Stomach (tissue), 9 donors: Measurements from ENCODE around the gene KRT4. TPM values are rescaled to one million over a fixed set of nuclear protein-coding genes. Genes with fewer than 3 reads are reported as not detected.

ENCODE experiments used
- DNase-seq, 2 donors: peaks; one replicate each; pipeline versions ENCODE4 v3.0.0 to v3.0.0-alpha.2; 2013 to 2019
- H3K27ac ChIP-seq, 5 donors: fragments of 200-600 bp in 4 of 5; sonication (generic) in 4 of 5; one replicate each; pipeline ENCODE4 v1.5.1; 2013 to 2019; ENCODE audit warnings: mild to moderate bottlenecking in 1 of 5, moderate library complexity in 1 of 5
- H3K27me3 ChIP-seq, 3 donors: fragments of 200-600 bp; sonication (generic); one replicate each; pipeline ENCODE4 v1.5.1; 2017 to 2019; ENCODE audit warnings: mixed run types in 1 of 3
- H3K36me3 ChIP-seq, 4 donors: fragments of 200-600 bp; sonication (generic); 1 replicate in 3 of 4; 2 replicates in 1 of 4; pipeline ENCODE4 v1.5.1; 2016 to 2019
- H3K4me1 ChIP-seq, 4 donors: fragments of 200-600 bp; sonication (generic); one replicate each; pipeline ENCODE4 v1.5.1; 2016 to 2019
- H3K4me3 ChIP-seq, 4 donors: fragments of 200-600 bp; sonication (generic) in 3 of 4; one replicate each; pipeline ENCODE4 v1.5.1; 2016 to 2019; ENCODE audit warnings: mild to moderate bottlenecking in 1 of 4
- H3K9me3 ChIP-seq, 4 donors: fragments of 200-600 bp; sonication (generic); one replicate each; pipeline ENCODE4 v1.5.1; 2016 to 2019
- EP300 ChIP-seq: sonication (generic); formaldehyde crosslinking; IDR thresholded peaks from one replicate; pipeline ENCODE4 v1.6.1; 2017; ENCODE audit warnings: antibody characterized with exemption
- POLR2A ChIP-seq, 4 donors: fragments of 450-650 bp; IDR thresholded peaks; one replicate each; pipeline ENCODE4 v1.6.1; 2016; ENCODE audit warnings: antibody characterized with exemption in 4 of 4, control low read depth in 2 of 4, mild to moderate bottlenecking in 1 of 4, moderate library complexity in 1 of 4
- POLR2AphosphoS5 ChIP-seq, 3 donors: sonication (generic); formaldehyde crosslinking; IDR thresholded peaks; one replicate each; pipeline ENCODE4 v1.6.1; 2016; ENCODE audit warnings: antibody characterized with exemption in 3 of 3
- WGBS, 5 donors: extraction: QIAGEN DNeasy Blood & Tissue Kit in 3 of 5; methylation state at CpG; one replicate each; pipeline versions ENCODE4 v1.1.5 to v1.1.7; 2013 to 2018; 5-methylcytosine and 5-hydroxymethylcytosine counted together
- intact Hi-C: fragments of 100-400 bp; cut with DNase I; formaldehyde crosslinking; loops from one replicate; pipeline ENCODE4 v1.15.1; 2023; ENCODE audit warnings: low total_unique reads
- polyA plus RNA-seq, 3 donors: library from polyadenylated mRNA; stranded (reverse); fragments of 200-250 nt; gene quantifications; one replicate each; pipeline ENCODE4 v1.2.3, GENCODE V29; 2013
- total RNA-seq, 5 donors: library from RNA; depleted of rRNA; stranded (reverse); fragments of >200 nt; gene quantifications; one replicate each; pipeline versions ENCODE4 v1.1.0 to v1.2.3, GENCODE V29; 2014 to 2016
- TF ChIP-seq, protein P1 (sequence below), 7 experiments: fragments of 450-650 bp in 4 of 7; fragments of 200-600 bp in 3 of 7; sonication (generic) in 3 of 7; IDR thresholded peaks; one replicate each; pipeline ENCODE4 v1.5.1; 2016 to 2019; ENCODE audit warnings: antibody characterized with exemption in 7 of 7, control low read depth in 2 of 7, mild to moderate bottlenecking in 1 of 7
- donor health status: healthy with polysubstance abuse.
- donor health status: Bipolar disorder and iron deficiency.
- donor health status: healthy.

The KRT4 gene
- total and polyA plus RNA-seq, 8 donors: 5.1 to 2,693 (median 11.2) TPM; not detected in 4

DNA sequence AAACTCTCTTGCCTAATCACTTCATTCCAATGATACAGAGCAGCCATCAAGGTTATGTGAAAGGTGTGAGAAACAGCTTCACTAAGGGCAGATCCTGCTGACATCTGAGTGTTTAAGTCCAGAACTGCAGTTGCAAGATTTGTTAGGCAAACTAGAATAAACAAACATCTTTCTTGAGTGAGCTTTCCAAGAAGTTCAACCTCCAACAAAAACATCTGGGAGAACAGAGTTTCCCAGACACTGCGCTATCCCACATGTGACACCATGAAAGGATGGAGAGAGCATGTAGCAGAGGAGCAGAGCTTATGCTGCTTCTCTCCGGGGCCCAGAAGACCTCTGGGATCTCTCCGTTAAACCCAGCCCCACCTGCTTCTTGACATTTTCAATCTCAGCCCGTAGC lies 42.4 kb downstream of the KRT4 start:
- 61 to 80% (median 74%) methylated on average over 4 of the region's 4 CpGs for WGBS, 5 donors
- TF ChIP-seq POLR2A (IDR thresholded peaks at IDR 0.05) (no peak), EP300 (no peak), POLR2AphosphoS5 (IDR thresholded peaks at IDR 0.05) (no peak)
- Histone ChIP-seq H3K4me1 (no peaks in the 10 kb centered on the region), H3K9me3 (no peaks in the 10 kb centered on the region), H3K27ac (no peak overlapping the region), H3K36me3 (no peaks in the 10 kb centered on the region), H3K27me3 (peaks cover 0 to 9% (median 0%) of the 10 kb centered on the region in 3 donors), H3K4me3 (no peak overlapping the region)
- intact Hi-C loops: no loop called here
- DNase-seq: no peak

DNA sequence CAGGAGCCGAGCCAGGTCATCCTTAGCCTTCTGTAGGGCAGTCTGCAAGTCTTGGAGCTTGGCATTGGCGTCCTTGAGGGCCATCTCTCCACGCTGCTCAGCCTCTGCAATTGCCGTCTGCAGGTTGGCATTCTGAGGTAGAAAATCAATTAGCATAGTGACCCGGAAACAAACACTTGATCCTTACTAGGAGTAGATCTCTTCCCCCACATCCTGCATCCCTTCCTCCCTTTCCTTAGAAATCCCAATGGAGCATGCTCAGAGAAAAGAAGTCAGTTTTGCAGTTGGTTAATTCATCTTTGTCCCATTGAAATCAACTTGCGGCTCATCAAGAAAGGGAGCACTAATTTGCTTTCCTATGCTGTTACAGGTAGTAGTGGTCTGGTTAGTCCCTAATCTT lies 42.8 kb downstream of the KRT4 start:
- Histone ChIP-seq H3K27ac (no peak overlapping the region), H3K27me3 (peaks cover 0 to 5% (median 0%) of the 10 kb centered on the region in 3 donors), H3K4me3 (no peak overlapping the region), H3K36me3 (no peaks in the 10 kb centered on the region), H3K4me1 (no peaks in the 10 kb centered on the region), H3K9me3 (no peaks in the 10 kb centered on the region)
- WGBS, 5 donors: 74 to 79% (median 76%) methylated on average over 6 of the region's 6 CpGs
- no peak for DNase-seq
- intact Hi-C loops: no loop called here
- no peak for TF ChIP-seq POLR2AphosphoS5 (IDR thresholded peaks at IDR 0.05)
- TF ChIP-seq, protein P1, sequence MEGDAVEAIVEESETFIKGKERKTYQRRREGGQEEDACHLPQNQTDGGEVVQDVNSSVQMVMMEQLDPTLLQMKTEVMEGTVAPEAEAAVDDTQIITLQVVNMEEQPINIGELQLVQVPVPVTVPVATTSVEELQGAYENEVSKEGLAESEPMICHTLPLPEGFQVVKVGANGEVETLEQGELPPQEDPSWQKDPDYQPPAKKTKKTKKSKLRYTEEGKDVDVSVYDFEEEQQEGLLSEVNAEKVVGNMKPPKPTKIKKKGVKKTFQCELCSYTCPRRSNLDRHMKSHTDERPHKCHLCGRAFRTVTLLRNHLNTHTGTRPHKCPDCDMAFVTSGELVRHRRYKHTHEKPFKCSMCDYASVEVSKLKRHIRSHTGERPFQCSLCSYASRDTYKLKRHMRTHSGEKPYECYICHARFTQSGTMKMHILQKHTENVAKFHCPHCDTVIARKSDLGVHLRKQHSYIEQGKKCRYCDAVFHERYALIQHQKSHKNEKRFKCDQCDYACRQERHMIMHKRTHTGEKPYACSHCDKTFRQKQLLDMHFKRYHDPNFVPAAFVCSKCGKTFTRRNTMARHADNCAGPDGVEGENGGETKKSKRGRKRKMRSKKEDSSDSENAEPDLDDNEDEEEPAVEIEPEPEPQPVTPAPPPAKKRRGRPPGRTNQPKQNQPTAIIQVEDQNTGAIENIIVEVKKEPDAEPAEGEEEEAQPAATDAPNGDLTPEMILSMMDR (IDR thresholded peaks at IDR 0.05): no peak
- TF ChIP-seq EP300: no peak
- no peak for TF ChIP-seq POLR2A (IDR thresholded peaks at IDR 0.05)

DNA sequence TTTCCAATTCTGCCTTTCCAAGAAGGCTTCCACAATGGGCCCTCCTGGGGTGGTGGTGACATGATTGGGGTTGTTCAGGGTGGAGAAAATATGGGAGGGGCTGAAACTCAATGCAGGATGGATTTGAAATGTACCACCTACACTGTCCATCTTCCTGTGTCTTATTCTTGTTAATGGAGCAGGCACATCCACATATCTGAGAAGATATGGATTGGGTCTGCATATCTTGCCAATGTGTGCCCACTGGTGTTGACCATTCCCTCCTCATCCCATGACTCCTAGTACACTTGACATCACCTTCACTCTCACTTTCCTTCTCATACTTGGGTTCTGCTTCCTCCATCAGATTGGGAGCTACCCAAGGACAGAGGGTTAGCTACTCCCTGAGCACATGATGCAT lies 44.0 kb downstream of the KRT4 start:
- TF ChIP-seq POLR2A (IDR thresholded peaks at IDR 0.05) (no peak), EP300 (no peak), POLR2AphosphoS5 (IDR thresholded peaks at IDR 0.05) (no peak)
- TF ChIP-seq, protein P1 (IDR thresholded peaks at IDR 0.05): no peak
- H3K4me1 ChIP-seq: no peaks in the 10 kb centered on the region
- H3K36me3 ChIP-seq: no peaks in the 10 kb centered on the region
- no peak overlapping the region for H3K4me3 ChIP-seq
- no peaks in the 10 kb centered on the region for H3K9me3 ChIP-seq
- DNase-seq: no peak
- intact Hi-C loops: no loop called here
- H3K27ac ChIP-seq: no peak overlapping the region
- peaks cover 0 to 5% (median 0%) of the 10 kb centered on the region in 3 donors for H3K27me3 ChIP-seq

DNA sequence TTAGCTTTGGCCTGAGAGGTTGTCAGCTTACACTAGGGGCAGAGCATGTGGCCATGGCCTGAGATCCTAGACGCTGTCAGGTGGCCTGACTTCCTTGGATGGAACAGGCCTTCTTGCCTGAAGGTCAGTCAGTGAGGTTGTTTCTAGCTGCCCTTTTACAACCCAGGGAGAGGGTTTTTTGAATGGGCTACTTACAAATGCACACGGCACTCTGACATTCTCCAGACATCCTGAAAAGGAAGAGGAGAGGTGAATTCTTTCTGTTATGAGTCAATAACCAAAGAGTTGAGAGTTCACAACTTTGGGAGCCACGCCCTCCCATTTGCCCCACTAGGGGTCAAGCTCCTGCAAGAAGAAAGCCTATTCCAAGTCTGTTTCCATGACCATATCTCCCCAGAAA lies 44.6 kb downstream of the KRT4 start:
- Histone ChIP-seq H3K27me3 (peaks cover 0 to 5% (median 0%) of the 10 kb centered on the region in 3 donors), H3K9me3 (no peaks in the 10 kb centered on the region), H3K4me1 (no peaks in the 10 kb centered on the region), H3K36me3 (no peaks in the 10 kb centered on the region), H3K4me3 (no peak overlapping the region), H3K27ac (no peak overlapping the region)
- DNase-seq: no peak
- WGBS, 5 donors: 57 to 68% (median 67%) methylated on average over 3 of the region's 3 CpGs
- TF ChIP-seq, protein P1 (IDR thresholded peaks at IDR 0.05): no peak
- TF ChIP-seq EP300 (no peak), POLR2AphosphoS5 (IDR thresholded peaks at IDR 0.05) (no peak)
- intact Hi-C loops: no loop called here

DNA sequence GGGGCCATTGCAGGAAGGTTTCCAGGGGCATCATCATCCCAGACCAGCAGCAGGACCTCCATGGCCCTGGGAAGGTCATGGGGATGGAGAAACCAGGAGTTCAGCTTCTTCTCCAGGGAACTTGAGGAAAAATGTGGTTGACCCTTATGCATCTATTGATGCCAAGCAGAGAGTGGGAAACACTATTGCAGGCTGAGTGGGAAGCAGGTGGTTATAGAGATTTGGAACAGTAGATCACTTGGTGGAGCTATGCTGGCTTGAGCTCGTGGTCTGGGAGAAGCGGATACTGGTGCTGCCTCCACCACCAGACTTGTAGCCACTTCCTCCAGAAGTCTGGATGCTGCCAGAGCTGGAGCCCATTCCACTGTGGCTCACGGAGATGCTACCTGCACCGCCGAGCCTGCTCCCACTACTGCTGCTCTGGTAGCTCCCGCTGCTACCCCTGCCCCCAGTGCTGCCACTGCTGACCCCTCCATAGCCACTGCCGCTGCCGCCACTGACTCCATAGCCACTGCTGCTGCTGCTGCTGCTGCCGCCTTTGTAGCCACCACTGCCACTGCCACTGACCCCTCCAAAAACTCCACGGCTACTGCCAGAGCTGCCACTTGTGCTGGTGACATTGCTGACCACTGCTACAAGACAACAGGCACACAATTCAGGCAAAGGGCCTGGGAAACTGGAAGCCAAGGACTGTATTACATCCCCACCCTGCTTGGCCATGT lies 45.3 kb downstream of the KRT4 start:
- DNase-seq: no peak
- H3K4me1 ChIP-seq: no peaks in the 10 kb centered on the region
- 80 to 83% (median 82%) methylated on average over 10 of the region's 10 CpGs for WGBS, 5 donors
- H3K27me3 ChIP-seq: peaks cover 0 to 5% (median 0%) of the 10 kb centered on the region in 3 donors
- H3K9me3 ChIP-seq: no peaks in the 10 kb centered on the region
- TF ChIP-seq POLR2A (IDR thresholded peaks at IDR 0.05) (no peak), EP300 (no peak), POLR2AphosphoS5 (IDR thresholded peaks at IDR 0.05) (no peak)
- TF ChIP-seq, protein P1 (IDR thresholded peaks at IDR 0.05): no peak
- no peak overlapping the region for H3K4me3 ChIP-seq
- intact Hi-C loops: no loop called here
- no peaks in the 10 kb centered on the region for H3K36me3 ChIP-seq
- H3K27ac ChIP-seq: no peak overlapping the region
